ENCODE results near the gene DNAJC27.
A peak's percentile ranks its signal among the peaks of the same experiment; 100 is the strongest.
"Not testable (repeated sequence)": the region's sequence is repeated elsewhere in the genome, so short reads cannot be mapped to it uniquely, and the experiment has no call there.

DNAJC27 gene

GRCh38 chr2:24971536-24972314 is at the start of gene DNAJC27:
Gene DNAJC27, minus strand, starts transcription at chr2:24971955. Its CDS starts 51 bp downstream, at chr2:24971904.
- peak; percentile 96 for DNase-seq

GRCh38 chr2:25018681-25019080 is 46.9 kb upstream of the DNAJC27 start:
- no peak for DNase-seq

- DNase-seq, result no peak
These were observed 42.9 kb upstream of the DNAJC27 start for GRCh38 chr2:25014631-25015030.

DNA sequence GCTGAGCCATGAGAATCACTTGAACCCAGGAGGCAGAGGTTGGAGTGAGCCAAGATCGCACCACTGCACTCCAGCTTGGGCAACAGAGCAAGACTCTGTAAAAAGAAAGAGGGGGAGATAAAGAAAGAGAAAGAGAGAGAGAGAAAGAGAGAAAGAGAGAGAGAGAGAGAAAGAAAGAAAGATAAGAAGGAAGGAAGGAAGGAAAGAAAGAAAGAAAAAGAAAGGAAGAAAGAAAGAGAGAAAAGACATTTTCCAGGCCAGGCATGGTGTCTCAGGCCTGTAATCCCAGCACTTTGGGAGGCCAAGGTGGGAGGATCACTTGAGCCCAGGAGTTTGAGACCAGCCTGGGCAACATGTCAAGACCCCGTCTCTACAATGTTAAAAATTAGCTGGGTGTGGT is 39.6 kb upstream of the DNAJC27 start:
- not testable (repeated sequence) for DNase-seq

GRCh38 chr2:25009954-25010353 is 38.2 kb upstream of the DNAJC27 start:
- peak; percentile 73 for DNase-seq

- no peak for DNase-seq
These were observed 30.3 kb upstream of the DNAJC27 start for GRCh38 chr2:25002066-25002465.

DNA sequence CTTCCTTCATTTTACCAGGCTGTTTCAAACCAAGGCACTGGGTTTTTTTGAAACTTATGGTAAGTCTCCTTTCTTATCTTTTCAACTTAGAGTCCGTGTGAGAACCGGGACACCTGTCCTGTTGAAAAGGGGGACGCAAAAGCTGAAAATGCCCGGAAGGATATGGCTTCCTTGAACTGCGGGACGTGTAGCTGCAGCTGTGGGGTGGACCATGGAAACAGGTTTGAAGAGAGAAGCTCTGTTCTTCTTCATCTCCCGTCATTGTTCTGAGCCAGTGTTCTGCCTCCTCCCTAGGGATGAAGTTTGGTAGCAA is 29.5 kb upstream of the DNAJC27 start:
- no peak for DNase-seq

DNA sequence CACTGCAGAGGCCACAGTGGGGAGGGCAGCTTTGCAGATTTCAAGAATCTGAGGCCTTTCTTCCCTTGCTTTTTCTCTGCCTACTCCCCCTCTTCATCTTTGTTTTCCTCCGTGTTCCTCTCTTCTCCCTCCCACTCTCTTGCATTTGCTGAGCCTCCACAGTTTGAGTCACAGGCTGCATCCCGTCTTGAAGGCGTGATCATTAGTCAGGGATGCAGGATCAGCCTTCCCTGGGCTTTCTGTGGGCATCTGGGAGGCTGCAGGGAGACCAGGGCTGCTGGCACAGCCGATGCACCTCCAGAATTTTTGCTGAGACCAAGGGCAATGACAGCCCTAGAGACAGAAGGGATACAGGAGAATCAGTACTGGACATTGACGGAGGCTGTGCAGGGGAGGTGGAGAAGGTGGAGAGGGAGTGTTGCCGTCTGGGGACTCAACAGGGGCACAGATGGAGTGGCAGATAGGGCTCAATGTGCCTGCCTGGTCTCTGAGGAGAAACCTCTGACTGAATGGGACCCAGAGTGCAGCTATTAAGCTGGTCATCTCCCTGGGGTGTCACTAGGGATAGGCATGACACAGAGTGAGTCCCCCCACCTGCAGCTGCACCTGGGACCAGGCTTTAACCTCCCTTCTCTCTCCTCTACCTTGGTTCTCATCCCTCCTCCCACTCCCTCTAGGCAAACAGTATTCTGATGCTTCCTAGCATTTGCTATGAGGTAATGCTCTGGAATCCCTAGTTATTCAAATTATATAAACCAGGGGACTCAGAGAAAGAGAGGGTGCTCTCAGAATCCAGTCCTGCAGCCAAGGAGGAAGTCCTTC is 29.0 kb upstream of the DNAJC27 start:
- DNase-seq, result peak; percentile 38

DNA sequence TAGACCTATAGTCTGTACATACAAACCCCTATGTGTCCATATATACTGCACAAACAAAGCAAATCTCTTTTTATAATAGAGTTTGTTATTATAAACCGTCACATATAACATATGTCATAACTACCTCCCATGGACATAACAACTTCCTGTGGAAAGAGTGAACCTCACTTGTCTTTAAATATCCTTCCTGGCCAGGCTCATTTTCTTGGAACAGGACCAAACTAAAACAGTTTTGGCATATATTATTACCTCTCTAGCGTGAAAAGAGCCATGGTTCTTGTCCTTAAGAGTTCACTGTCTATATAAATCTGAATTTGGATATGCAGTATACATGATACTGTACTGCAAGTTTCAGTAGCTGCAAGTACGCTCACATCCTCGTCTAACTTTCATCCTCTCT is 28.3 kb upstream of the DNAJC27 start:
- peak; percentile 45 for DNase-seq

GRCh38 chr2:24999097-24999496 is 27.3 kb upstream of the DNAJC27 start:
- DNase-seq, result not testable (repeated sequence)

DNA sequence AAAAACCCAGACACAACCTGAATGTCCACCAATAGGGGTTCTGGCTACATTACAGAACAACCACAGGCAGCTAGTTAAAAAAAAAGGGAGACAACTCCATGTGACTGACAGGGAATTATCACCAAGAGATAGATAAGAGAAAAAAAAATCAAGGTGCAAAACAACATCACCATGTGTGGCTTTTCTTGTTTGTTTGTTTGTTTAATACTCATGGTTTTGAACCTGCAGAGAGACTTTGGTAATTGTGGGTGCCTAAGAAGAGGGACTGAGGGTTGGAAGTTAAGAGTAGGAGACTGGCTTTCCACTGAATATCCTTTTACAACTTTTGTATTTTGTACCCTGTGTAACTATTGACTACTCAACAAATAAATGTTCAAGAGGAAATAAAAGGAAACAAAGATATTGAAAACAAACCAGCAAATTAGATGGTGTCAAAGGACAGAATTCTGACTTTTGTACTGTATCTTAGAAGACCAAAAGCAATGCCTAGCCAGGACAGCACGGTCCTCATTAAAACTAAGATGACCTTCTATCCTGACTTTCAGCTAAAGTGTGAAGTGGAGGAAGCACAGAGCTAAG is 22.5 kb upstream of the DNAJC27 start:
- DNase-seq, result no peak

DNA sequence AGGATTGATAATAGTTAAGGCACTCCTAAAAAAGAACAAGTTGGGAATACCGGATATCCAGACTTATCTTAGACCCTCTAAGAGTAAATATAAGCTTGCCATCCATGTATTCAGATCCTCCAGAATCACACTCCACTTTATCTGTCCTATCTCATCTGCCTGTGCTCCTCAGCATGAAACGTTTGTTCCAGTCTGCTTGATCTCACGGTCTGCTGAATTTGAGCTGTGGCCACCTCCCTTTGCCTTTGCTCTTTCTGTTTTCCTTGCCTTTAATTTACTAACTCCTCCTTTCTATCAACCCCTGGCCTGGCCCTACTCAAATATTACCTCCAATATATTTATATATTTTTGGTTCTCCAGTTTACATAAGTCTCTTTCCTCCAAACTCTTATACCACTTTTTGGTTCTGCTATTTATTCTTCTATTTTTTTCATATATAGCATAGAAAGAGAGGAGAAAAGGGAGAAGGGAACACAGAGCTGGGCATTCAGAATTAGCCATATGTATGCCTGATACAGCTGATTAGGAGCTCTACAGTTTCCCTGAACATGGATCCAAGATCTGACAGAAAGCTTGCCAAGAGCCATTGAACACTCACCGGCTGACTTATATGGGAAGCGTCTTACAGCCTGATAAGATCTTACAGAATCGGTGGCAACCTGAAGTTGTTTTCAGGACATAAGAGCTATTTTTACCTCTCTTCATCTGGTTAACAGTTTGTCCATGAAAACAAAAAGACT is 21.8 kb upstream of the DNAJC27 start:
- DNase-seq, result peak; percentile 62

DNA sequence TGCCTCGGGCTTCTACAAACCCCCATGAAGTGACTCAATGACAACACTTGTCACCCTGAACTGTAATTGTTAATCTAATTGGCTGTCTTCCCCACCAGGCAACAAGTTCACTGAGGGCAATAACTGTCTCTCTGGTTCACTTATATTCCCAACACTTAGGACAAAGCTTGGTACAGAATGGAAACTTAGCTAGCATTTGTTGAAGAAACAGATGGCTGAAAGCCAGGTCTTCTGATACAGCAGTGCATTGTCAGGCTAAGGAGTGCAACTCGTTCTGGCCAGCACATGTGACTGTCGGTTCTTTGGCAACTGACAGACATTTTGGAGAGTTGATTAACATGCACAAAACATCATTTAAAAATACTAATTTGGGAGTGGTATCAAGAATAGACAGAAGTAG is 14.6 kb upstream of the DNAJC27 start:
- peak; percentile 15 for DNase-seq

GRCh38 chr2:24985511-24985910 is 13.8 kb upstream of the DNAJC27 start:
- DNase-seq, result no peak

- peak; percentile 92 for DNase-seq
These were observed 13.2 kb upstream of the DNAJC27 start for GRCh38 chr2:24984912-24985311.

DNA sequence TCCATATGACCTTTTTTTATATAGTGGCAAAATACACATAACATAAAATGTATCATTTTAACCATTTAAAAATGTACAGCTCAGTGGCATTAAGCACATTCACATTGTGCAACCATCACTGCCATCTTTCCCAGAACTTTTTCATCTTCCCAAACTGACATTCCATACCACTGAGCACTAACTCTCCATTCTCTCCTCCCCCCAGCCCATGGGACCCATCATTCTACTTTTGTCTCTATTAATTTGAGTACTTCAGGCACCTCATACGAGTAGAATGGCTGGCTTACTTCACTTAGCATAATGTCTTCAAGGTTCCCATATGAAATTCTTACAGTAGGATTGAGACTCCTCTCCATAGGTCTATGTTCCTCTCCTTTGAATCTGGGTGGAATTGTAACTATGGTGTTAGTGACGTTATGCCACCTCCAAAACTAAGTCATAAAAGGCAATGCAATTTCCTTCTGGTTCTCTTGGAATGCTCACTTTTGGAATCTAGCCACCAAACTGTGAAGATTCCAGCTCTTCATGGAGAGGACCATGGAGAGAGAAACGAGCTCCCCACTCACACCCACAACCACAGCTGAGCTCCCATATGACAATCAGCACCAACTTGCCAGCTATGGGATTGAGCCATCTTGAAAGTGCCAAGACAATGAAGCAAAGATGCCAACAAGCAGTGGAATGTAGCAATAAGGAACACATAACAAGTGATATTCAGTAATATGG is 9.8 kb upstream of the DNAJC27 start:
- DNase-seq, result no peak

- no peak for DNase-seq
These were observed 6.9 kb upstream of the DNAJC27 start for GRCh38 chr2:24978661-24979060.

- DNase-seq, result no peak
These were observed 5.9 kb upstream of the DNAJC27 start for GRCh38 chr2:24977631-24978030.

DNA sequence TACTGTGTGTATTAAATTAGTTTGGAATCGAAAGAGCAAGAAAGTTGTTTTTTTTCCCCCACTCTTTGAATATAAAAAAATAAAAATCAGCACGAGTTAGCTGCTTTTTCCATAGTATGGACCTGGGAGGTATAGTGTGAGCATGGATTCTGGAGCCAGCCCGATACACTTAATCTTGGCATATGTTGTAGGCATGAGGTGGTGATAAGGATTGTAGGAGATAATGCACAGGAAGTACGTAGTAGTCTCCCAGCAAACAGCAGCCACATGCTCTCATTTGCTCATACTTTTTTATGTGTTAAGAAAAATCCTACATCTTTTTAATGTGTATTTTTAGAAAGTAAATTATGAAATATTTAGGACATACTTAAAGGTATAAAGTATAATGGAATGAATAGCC is 2.1 kb upstream of the DNAJC27 start:
- DNase-seq, result no peak

GRCh38 chr2:24972315-24972961 is 683 bp upstream of the DNAJC27 start:
- peak; percentile 63 for DNase-seq

- no peak for DNase-seq
These were observed 544 bp downstream of the DNAJC27 start for GRCh38 chr2:24971286-24971535.

Data from NCI-H69 (cell line).